Choroid plexus epithelial cell (primary cell): ENCODE measurements around the gene NSMF.

Experiments
- DNase-seq: peaks from one replicate; pipeline ENCODE4 v3.0.0-alpha.2; 2010; ENCODE audit warnings: low read depth
- H3K4me3 ChIP-seq: 2 replicates; pipeline ENCODE4 v1.5.1; 2011; ENCODE audit warnings: low read depth, mild to moderate bottlenecking, control low read depth, low read length, moderate library complexity
- CTCF ChIP-seq: conservative IDR thresholded peaks from 2 replicates; pipeline ENCODE4 v1.5.1; 2011; ENCODE audit warnings: low read depth, mild to moderate bottlenecking, control low read depth, inconsistent platforms, low read length, moderate library complexity

Gene NSMF

GRCh38 chr9:137429974-137430722, 29.0 kb downstream of the NSMF start:
- no peak for DNase-seq
- no peak for TF ChIP-seq CTCF
- H3K4me3 ChIP-seq, result no peak overlapping the region

- no peak for DNase-seq
- no peak for TF ChIP-seq CTCF
Observed at GRCh38 chr9:137429546-137429890, 29.6 kb downstream of the NSMF start.

GRCh38 chr9:137428841-137429545, 30.1 kb downstream of the NSMF start:
- TF ChIP-seq CTCF, result no peak
- no peak overlapping the region for H3K4me3 ChIP-seq
- DNase-seq, result no peak

More at GRCh38 chr9:137429546-137429890, 29.6 kb downstream of the NSMF start:
- no peak overlapping the region for H3K4me3 ChIP-seq

- no peak for DNase-seq
- TF ChIP-seq CTCF, result no peak
- no peak overlapping the region for H3K4me3 ChIP-seq
Observed at GRCh38 chr9:137428311-137428630, 30.9 kb downstream of the NSMF start.

- no peak for DNase-seq
- no peak overlapping the region for H3K4me3 ChIP-seq
- no peak for TF ChIP-seq CTCF
Observed at GRCh38 chr9:137427454-137428310, 31.5 kb downstream of the NSMF start.

GRCh38 chr9:137426018-137426681, 33.0 kb downstream of the NSMF start:
- TF ChIP-seq CTCF, result no peak
- no peak overlapping the region for H3K4me3 ChIP-seq
- DNase-seq, result no peak
